Upper lobe of right lung (tissue), 1 donor: ENCODE results near the gene BCO2. TPM values are rescaled to one million over a fixed set of nuclear protein-coding genes. Genes with fewer than 3 reads are reported as not detected.

ENCODE experiments used
- ATAC-seq: fragments of 200-7000 bp; cut with Tn5 transposase; one replicate; pipeline ENCODE4 v1.9.1; 2020; ENCODE audit warnings: mild to moderate bottlenecking, moderate library complexity
- DNase-seq: peaks from one replicate; pipeline ENCODE4 v3.0.0-alpha.2; 2020
- H3K27ac ChIP-seq: fragments of 200-600 bp; one replicate; pipeline ENCODE4 v1.8.0; 2022
- H3K27me3 ChIP-seq: fragments of 200-600 bp; one replicate; pipeline ENCODE4 v1.8.0; 2022; ENCODE audit warnings: mild to moderate bottlenecking
- H3K36me3 ChIP-seq: fragments of 200-600 bp; one replicate; pipeline ENCODE4 v1.8.0; 2022
- H3K4me1 ChIP-seq: fragments of 200-600 bp; one replicate; pipeline ENCODE4 v1.8.0; 2022
- H3K4me3 ChIP-seq: fragments of 200-600 bp; one replicate; pipeline ENCODE4 v1.8.0; 2022; ENCODE audit warnings: mild to moderate bottlenecking
- H3K9me3 ChIP-seq: fragments of 200-600 bp; one replicate; pipeline ENCODE4 v1.8.0; 2022
- intact Hi-C: fragments of 100-400 bp; cut with DNase I; formaldehyde crosslinking; loops from one replicate; pipeline ENCODE4 v1.11.0; 2022
- total RNA-seq: library from RNA; stranded (reverse); fragmentation: NEBNext Ultra II Directional; extraction: Animal tissue kit (Norgen Biotek cat#: 25700); gene quantifications from one replicate; pipeline ENCODE4 v1.2.1, GENCODE V29; 2021
- TF ChIP-seq, protein P1 (sequence below): fragments of 200-600 bp; IDR thresholded peaks from one replicate; pipeline ENCODE4 v1.8.0; 2022; ENCODE audit warnings: antibody characterized with exemption
- donor health status: DM: no; HTN: yes; CAD: no; lungs with severe emphysema.

The BCO2 gene
- total RNA-seq, 1 donor from 2014 or later = 7.7 TPM

DNA sequence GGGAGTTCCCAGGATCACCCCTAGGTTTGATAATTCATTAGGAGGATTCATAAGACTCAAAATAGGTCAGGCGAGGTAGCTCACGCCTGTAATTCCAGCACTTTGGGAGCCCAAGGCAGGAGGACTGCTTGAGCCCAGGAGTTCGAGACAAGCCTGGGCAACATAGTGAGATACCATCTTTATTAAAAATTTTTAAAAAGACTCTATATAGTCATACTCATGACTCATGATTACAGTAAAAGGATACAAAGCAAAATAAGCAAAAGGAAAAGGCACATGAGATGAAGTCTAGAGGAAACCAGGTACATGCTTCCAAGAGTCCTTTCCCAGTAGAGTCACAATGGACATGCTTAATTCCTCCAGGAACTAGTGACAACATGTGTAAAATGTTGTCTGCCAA lies 37.0 kb downstream of the BCO2 start:
- ATAC-seq = no peak

DNA sequence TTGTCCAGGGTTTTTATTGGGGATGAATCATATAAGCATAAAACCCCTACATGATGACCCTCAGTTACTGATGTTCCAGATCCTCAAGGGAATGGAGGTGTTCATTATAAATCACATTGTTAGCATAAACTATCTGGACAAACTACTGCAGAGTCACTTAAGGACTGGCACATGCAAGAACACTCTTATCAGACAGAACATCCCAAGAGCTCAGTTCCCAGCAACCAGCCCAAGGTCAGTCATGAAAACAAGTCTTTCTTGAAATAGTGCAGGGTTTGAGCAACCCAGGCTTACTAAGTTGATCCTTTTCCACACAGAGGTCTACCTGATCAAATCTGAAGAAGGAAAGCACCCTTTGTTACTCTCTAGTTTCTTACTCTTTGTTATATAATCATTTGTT lies 37.4 kb downstream of the BCO2 start:
- TF ChIP-seq, protein P1, sequence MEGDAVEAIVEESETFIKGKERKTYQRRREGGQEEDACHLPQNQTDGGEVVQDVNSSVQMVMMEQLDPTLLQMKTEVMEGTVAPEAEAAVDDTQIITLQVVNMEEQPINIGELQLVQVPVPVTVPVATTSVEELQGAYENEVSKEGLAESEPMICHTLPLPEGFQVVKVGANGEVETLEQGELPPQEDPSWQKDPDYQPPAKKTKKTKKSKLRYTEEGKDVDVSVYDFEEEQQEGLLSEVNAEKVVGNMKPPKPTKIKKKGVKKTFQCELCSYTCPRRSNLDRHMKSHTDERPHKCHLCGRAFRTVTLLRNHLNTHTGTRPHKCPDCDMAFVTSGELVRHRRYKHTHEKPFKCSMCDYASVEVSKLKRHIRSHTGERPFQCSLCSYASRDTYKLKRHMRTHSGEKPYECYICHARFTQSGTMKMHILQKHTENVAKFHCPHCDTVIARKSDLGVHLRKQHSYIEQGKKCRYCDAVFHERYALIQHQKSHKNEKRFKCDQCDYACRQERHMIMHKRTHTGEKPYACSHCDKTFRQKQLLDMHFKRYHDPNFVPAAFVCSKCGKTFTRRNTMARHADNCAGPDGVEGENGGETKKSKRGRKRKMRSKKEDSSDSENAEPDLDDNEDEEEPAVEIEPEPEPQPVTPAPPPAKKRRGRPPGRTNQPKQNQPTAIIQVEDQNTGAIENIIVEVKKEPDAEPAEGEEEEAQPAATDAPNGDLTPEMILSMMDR = no peak
- Histone ChIP-seq H3K4me3 (no peak overlapping the region), H3K27me3 (no peaks in the 10 kb centered on the region), H3K36me3 (no peaks in the 10 kb centered on the region), H3K27ac (no peak overlapping the region), H3K9me3 (no peaks in the 10 kb centered on the region), H3K4me1 (no peaks in the 10 kb centered on the region)
- DNase-seq (no peak), ATAC-seq (no peak)
- intact Hi-C loops = no loop called here

More for the DNA sequence above, 37.0 kb downstream of the BCO2 start:
- Histone ChIP-seq H3K4me3 (no peak overlapping the region), H3K36me3 (no peaks in the 10 kb centered on the region), H3K9me3 (no peaks in the 10 kb centered on the region), H3K4me1 (no peaks in the 10 kb centered on the region), H3K27me3 (no peaks in the 10 kb centered on the region), H3K27ac (no peak overlapping the region)
- no peak for DNase-seq
- intact Hi-C loops = no loop called here
- TF ChIP-seq, protein P1 = no peak

DNA sequence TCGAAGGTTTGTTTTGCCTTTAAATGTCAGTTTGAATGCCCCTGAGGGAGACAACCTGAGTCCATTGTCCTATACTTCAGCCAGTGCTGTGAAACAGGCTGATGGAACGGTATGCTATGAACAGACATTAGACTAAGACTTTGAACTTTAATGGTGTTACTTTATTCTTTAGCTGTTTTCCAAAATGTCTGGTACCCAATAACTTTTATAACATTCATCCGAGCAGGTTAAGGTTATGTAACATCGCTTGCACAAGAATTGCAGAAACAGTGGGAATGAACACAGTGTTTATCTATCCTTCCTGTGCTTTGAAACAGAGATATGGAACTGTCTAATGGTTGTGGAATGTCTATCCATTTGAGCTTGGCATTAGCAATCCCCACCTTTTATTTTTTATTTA lies 38.4 kb downstream of the BCO2 start:
- TF ChIP-seq, protein P1 = no peak
- intact Hi-C loops = no loop called here

DNA sequence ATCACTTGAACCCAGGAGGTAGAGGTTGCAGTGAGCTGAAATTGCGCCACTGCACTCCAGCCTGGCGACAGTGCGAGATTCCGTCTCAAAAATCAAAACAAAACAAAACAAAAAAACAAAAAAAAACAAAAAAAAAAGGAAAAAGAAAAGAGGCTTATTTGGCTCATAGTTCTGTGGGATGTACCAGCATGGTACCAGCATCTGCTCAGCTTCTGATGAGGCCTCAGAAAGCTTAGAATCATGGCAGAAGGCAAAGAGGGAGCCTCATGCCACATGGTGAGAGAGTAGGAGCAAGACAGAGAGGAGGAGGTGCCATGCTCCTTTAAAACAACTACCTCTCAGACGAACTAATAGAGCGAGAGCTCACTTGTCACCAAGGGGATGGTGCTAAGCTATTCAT lies 40.3 kb downstream of the BCO2 start:
- Histone ChIP-seq H3K27ac (no peak overlapping the region), H3K4me3 (no peak overlapping the region), H3K36me3 (no peaks in the 10 kb centered on the region), H3K4me1 (no peaks in the 10 kb centered on the region), H3K9me3 (no peaks in the 10 kb centered on the region), H3K27me3 (no peaks in the 10 kb centered on the region)
- ATAC-seq (no peak), DNase-seq (no peak)
- intact Hi-C loops = no loop called here
- TF ChIP-seq, protein P1 = no peak

More for the DNA sequence above, 38.4 kb downstream of the BCO2 start:
- DNase-seq = no peak
- Histone ChIP-seq H3K36me3 (no peaks in the 10 kb centered on the region), H3K27ac (no peak overlapping the region), H3K27me3 (no peaks in the 10 kb centered on the region), H3K4me3 (no peak overlapping the region), H3K4me1 (no peaks in the 10 kb centered on the region), H3K9me3 (no peaks in the 10 kb centered on the region)
- no peak for ATAC-seq

DNA sequence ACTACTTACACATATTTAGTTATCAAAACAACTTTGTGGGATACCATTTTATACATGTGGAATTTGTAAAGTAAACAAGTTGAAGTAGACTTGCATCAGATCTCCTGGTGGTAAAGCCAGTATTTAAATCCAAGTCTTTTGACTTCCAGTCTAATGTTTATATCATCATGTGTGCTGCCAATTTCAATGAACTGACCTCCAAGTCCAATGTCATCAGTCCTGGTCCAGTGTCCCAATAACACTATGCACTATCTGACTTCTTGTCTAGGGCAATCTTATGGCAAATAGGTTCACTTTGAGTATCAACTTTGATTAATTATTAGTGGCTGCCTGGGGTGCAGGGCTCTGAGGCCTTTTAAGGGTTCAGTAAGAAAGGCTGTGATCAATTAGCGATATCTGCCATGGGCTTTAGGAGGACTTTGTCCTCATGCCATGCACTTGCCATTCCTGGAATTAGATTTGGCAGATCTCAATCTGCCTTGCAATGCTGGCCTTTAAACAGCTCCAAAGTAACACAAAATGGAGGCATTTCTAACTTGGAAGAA lies 41.3 kb downstream of the BCO2 start:
- TF ChIP-seq, protein P1 = no peak
- intact Hi-C loops = no loop called here

More for the DNA sequence above, 41.3 kb downstream of the BCO2 start:
- Histone ChIP-seq H3K4me3 (no peak overlapping the region), H3K4me1 (peaks cover 8% of the 10 kb centered on the region), H3K9me3 (no peaks in the 10 kb centered on the region), H3K36me3 (no peaks in the 10 kb centered on the region), H3K27me3 (no peaks in the 10 kb centered on the region), H3K27ac (no peak overlapping the region)
- ATAC-seq (no peak), DNase-seq (no peak)
